Mucosa of descending colon (tissue), 3 donors: ENCODE measurements around the gene NCKAP5L. TPM values are rescaled to one million over a fixed set of nuclear protein-coding genes. Genes with fewer than 3 reads are reported as not detected.
"Not testable (repeated sequence)": the region's sequence is repeated elsewhere in the genome, so short reads cannot be mapped to it uniquely, and the experiment has no call there.

Experiments
- ATAC-seq: fragments of 200-7000 bp; cut with Tn5 transposase; one replicate; pipeline ENCODE4 v1.9.1; 2020; ENCODE audit warnings: mild to moderate bottlenecking, moderate library complexity
- DNase-seq, 3 donors: peaks; one replicate each; pipeline ENCODE4 v3.0.0-alpha.2; 2020
- H3K36me3 ChIP-seq: fragments of 200-600 bp; one replicate; pipeline ENCODE4 v1.8.0; 2021; ENCODE audit warnings: low read depth, mild to moderate bottlenecking
- H3K4me1 ChIP-seq: fragments of 200-600 bp; one replicate; pipeline ENCODE4 v1.8.0; 2021; ENCODE audit warnings: low read depth, mild to moderate bottlenecking
- H3K4me3 ChIP-seq: fragments of 200-600 bp; one replicate; pipeline ENCODE4 v1.8.0; 2021; ENCODE audit warnings: mild to moderate bottlenecking
- H3K9me3 ChIP-seq: fragments of 200-600 bp; one replicate; pipeline ENCODE4 v1.8.0; 2021; ENCODE audit warnings: mild to moderate bottlenecking
- intact Hi-C, 2 donors: fragments of 100-400 bp; cut with DNase I in 1 of 2; cut with micrococcal nuclease in 1 of 2; formaldehyde crosslinking; loops; one replicate each; pipeline versions ENCODE4 v1.11.0 to v1.11.1; 2022; cut with DNase I, micrococcal nuclease
- total RNA-seq, 3 donors: library from RNA; stranded (reverse); fragmentation: NEBNext Ultra II Directional in 2 of 3; extraction: Animal tissue kit (Norgen Biotek cat#: 25700) in 2 of 3; gene quantifications; one replicate each; pipeline versions ENCODE4 v1.2.1 to v1.2.4, GENCODE V29; 2021 to 2023
- TF ChIP-seq, protein P1 (sequence below): fragments of 200-600 bp; IDR thresholded peaks from one replicate; pipeline ENCODE4 v1.8.0; 2022; ENCODE audit warnings: antibody characterized with exemption, mild to moderate bottlenecking
- donor health status: DM: no; HTN: no; CAD: no; lungs with moderate emphysema.
- donor health status: DM: no; HTN: no; CAD: no.
- donor health status: DM: no; HTN: yes; CAD: no.

Gene NCKAP5L
- total RNA-seq, 3 donors from 2014 or later, result 2.5 to 17.7 (median 4.7) TPM

DNA sequence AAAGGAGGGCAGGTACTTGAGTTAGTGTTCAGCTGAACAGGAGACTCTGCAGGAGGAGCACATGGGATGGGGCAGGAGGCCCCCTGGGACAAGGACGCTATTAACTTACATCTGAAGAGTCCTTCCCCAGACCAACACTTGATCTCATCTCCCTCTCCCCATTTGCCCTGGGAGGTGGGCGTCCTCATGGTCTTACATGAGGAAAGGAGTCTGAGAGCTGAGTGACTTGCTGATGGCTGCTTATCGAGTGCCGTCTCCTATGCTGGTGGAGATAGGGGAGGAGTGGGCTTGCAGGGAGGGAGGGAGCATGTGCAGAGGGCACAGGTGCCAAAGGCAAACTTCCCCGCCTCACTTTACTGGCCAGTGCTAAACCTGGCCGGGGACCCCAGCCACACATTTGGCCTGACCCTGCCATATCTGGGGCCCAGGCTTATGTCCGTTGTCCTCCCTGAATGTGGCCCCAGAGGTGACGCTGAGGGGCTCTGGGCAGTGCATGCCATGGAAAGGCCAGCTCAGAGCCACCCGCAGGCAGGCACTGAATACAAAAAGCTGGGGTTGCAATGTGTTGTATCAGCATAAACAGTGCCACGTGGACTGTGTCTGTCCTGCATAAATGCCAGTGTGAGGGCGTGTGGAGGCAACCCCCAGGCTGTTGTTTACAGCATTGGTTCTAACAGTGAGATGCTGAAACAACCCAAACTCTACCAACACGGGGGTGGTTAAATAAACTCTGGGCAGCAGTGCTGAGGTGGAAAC is 46.1 kb upstream of the NCKAP5L start:
- TF ChIP-seq, protein P1, sequence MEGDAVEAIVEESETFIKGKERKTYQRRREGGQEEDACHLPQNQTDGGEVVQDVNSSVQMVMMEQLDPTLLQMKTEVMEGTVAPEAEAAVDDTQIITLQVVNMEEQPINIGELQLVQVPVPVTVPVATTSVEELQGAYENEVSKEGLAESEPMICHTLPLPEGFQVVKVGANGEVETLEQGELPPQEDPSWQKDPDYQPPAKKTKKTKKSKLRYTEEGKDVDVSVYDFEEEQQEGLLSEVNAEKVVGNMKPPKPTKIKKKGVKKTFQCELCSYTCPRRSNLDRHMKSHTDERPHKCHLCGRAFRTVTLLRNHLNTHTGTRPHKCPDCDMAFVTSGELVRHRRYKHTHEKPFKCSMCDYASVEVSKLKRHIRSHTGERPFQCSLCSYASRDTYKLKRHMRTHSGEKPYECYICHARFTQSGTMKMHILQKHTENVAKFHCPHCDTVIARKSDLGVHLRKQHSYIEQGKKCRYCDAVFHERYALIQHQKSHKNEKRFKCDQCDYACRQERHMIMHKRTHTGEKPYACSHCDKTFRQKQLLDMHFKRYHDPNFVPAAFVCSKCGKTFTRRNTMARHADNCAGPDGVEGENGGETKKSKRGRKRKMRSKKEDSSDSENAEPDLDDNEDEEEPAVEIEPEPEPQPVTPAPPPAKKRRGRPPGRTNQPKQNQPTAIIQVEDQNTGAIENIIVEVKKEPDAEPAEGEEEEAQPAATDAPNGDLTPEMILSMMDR, result no peak
- Histone ChIP-seq H3K4me3 (no peak overlapping the region), H3K36me3 (no peaks in the 10 kb centered on the region), H3K9me3 (no peaks in the 10 kb centered on the region), H3K4me1 (no peaks in the 10 kb centered on the region)
- DNase-seq, result no peak
- intact Hi-C loops, result no loop called here
- ATAC-seq, result no peak

DNA sequence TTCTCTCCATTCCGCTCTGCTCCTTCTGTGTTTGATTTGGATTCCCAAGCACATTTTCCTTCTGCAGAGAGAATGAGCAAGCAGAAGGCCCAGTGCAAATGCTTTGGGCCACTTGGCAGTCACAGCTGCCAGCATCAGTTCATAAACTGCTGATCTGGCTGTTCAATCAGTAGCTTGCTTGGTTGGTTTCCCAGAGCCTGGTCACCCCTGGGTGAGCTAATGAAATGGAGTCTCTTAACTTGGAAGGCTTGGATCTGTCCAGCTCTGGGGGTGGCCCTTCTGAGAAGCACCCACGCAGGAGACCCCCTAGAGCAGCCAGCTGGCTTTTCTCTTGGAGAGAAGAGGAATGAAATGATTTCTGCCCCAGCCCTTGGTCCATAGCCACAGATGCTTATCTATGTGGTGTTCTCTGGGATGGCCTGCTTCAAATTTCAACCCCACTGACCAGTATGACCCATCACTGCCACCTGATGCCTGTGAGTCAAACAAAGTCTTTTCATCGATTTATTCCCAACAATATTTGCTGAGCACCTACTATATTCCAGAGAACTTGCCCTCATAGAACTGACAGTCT is 45.2 kb upstream of the NCKAP5L start:
- ATAC-seq (no peak), DNase-seq (no peak)
- Histone ChIP-seq H3K4me1 (no peaks in the 10 kb centered on the region), H3K36me3 (no peaks in the 10 kb centered on the region), H3K4me3 (no peak overlapping the region), H3K9me3 (no peaks in the 10 kb centered on the region)
- TF ChIP-seq, protein P1, result no peak
- intact Hi-C loops, result no loop called here

DNA sequence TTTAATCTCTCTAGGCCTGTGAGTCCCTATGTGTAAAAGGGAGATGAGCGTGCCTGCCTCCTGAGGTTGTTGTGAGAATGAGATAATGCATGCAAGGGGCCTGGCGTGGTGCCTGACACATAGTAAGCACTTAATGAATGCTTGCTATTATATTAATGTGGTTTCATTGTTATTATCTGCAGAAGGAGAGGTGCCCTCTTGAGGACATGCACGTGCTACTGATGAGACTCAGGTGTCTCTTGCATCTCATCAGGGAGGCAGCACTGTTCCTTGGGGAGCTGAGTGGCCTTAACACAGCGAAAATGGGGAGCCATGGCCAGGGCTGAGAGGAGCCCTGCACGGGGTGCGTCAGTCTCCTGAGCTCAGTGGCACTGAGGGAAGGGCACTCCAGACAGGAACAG is 44.6 kb upstream of the NCKAP5L start:
- H3K4me1 ChIP-seq, result no peaks in the 10 kb centered on the region
- intact Hi-C loops, result no loop called here
- TF ChIP-seq, protein P1, result no peak
- no peak for DNase-seq
- no peaks in the 10 kb centered on the region for H3K36me3 ChIP-seq
- no peaks in the 10 kb centered on the region for H3K9me3 ChIP-seq
- ATAC-seq, result no peak
- H3K4me3 ChIP-seq, result no peak overlapping the region

DNA sequence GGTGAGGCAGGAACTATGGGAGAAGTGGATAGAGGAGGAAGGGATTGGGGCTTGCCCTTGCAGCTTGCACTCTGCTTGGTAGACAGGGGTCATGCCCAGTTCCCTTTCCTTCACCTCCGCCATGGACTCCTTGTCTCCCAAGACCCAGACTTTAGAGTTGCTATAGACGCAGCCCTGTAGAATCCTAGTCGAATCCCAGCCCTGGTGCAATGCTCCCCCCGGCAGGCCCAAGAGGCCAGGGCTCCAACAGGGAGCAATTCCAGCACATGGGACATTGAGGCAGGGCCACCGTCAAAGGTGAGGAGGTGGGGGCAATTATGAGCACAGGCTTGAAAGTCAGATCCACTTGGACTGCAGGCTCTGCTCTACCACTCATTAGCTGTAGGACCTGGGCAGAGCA is 44.2 kb upstream of the NCKAP5L start:
- no peaks in the 10 kb centered on the region for H3K4me1 ChIP-seq
- TF ChIP-seq, protein P1, result no peak
- ATAC-seq (no peak), DNase-seq (no peak)
- H3K36me3 ChIP-seq, result no peaks in the 10 kb centered on the region
- no peak overlapping the region for H3K4me3 ChIP-seq
- intact Hi-C loops, result no loop called here
- H3K9me3 ChIP-seq, result no peaks in the 10 kb centered on the region

DNA sequence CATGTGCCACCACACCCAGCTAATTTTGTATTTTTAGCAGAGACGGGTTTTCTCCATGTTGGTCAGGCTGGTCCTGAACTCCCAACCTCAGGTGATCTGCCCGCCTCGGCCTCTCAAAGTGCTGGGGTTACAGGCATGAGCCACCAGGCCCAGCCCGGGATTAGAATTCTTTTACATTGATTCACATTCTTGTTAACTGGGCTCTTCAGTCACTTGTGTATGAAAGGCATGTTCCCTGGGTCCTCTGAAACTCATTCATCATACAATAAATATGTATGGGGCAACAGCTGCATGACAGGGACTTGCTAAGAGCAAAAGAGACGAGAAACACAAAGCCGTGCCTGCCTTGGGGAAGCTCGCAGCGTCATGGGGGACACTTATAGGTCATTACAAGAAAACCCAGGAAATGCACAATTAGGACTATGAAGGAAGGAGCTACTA is 43.6 kb upstream of the NCKAP5L start:
- intact Hi-C loops, H3K36me3 ChIP-seq, H3K9me3 ChIP-seq, H3K4me3 ChIP-seq, DNase-seq, ATAC-seq, H3K4me1 ChIP-seq: not testable (repeated sequence)

DNA sequence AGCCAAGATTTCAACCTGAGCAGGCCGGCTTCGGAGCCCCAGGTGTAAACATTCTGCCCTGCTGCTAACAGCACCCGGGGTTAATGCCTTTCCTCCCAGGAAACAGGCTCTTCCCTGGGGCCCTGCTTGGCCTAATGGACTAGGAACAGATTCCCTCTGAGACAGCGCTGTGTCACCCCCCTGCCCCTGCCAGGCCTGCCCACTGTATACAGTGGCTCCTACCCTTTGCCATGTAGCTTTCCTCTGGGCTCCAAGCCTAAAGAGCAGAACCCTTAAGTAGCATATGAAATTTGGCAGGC is 43.0 kb upstream of the NCKAP5L start:
- no peaks in the 10 kb centered on the region for H3K9me3 ChIP-seq
- DNase-seq (no peak), ATAC-seq (no peak)
- H3K36me3 ChIP-seq, result no peaks in the 10 kb centered on the region
- H3K4me3 ChIP-seq, result no peak overlapping the region
- H3K4me1 ChIP-seq, result no peaks in the 10 kb centered on the region
- TF ChIP-seq, protein P1, result no peak
- intact Hi-C loops, result no loop called here
